Measurements from ENCODE around the gene RNF152.

- no peak for TF ChIP-seq CTCF (IDR thresholded peaks at IDR 0.05)
- no peak for TF ChIP-seq POLR2A (IDR thresholded peaks at IDR 0.05)
Observed at GRCh38 chr18:61935362-61935761, 42.6 kb upstream of the RNF152 start.

All from thyroid gland (tissue), 4 donors.